Esophagus muscularis mucosa (tissue), 4 donors: ENCODE data around the gene KCNA4. TPM values are rescaled to one million over a fixed set of nuclear protein-coding genes. Genes with fewer than 3 reads are reported as not detected.

Source experiments
- DNase-seq: peaks from one replicate; pipeline ENCODE4 v3.0.0-alpha.2; 2017; ENCODE audit errors: extremely low spot score
- H3K27ac ChIP-seq, 4 donors: fragments of 200-600 bp; sonication (generic); replicated peaks in 1 of 4; 1 replicate in 3 of 4; 2 replicates in 1 of 4; pipeline ENCODE4 v1.5.1; 2016 to 2019; ENCODE audit warnings: mild to moderate bottlenecking in 1 of 4
- H3K27me3 ChIP-seq, 4 donors: fragments of 200-600 bp; sonication (generic); one replicate each; pipeline versions ENCODE4 v1.5.1 to v1.6.0; 2016 to 2019
- H3K36me3 ChIP-seq, 4 donors: fragments of 200-600 bp; sonication (generic); one replicate each; pipeline ENCODE4 v1.5.1; 2016 to 2019
- H3K4me1 ChIP-seq, 4 donors: fragments of 200-600 bp; sonication (generic); one replicate each; pipeline ENCODE4 v1.5.1; 2016 to 2019
- H3K4me3 ChIP-seq, 4 donors: fragments of 200-600 bp; sonication (generic); 1 replicate in 2 of 4; 2 replicates in 2 of 4; pipeline ENCODE4 v1.5.1; 2016 to 2019; ENCODE audit warnings: mild to moderate bottlenecking in 4 of 4, moderate library complexity in 1 of 4
- H3K9me3 ChIP-seq, 4 donors: fragments of 200-600 bp; sonication (generic); 1 replicate in 3 of 4; 2 replicates in 1 of 4; pipeline ENCODE4 v1.5.1; 2016 to 2019
- CTCF ChIP-seq, 3 experiments: fragments of 200-600 bp in 2 of 3; fragments of 450-650 bp in 1 of 3; sonication (generic) in 2 of 3; IDR thresholded peaks; one replicate each; pipeline ENCODE4 v1.5.1; 2017 to 2019; ENCODE audit warnings: antibody characterized with exemption in 3 of 3, mild to moderate bottlenecking in 2 of 3, moderate library complexity in 1 of 3
- EP300 ChIP-seq: sonication (generic); formaldehyde crosslinking; IDR thresholded peaks from one replicate; pipeline ENCODE4 v1.6.1; 2017; ENCODE audit warnings: antibody characterized with exemption
- POLR2A ChIP-seq: fragments of 450-650 bp; IDR thresholded peaks from one replicate; pipeline ENCODE4 v1.6.1; 2017; ENCODE audit warnings: antibody characterized with exemption, moderate library complexity, mild to moderate bottlenecking, low read depth
- POLR2AphosphoS5 ChIP-seq, 2 donors: sonication (generic); formaldehyde crosslinking; IDR thresholded peaks; one replicate each; pipeline ENCODE4 v1.6.1; 2017; ENCODE audit warnings: antibody characterized with exemption in 2 of 2
- WGBS: methylation state at CpG from one replicate; pipeline ENCODE4 v1.1.5; 2018; 5-methylcytosine and 5-hydroxymethylcytosine counted together
- intact Hi-C: fragments of 100-400 bp; cut with DNase I; formaldehyde crosslinking; loops from one replicate; pipeline ENCODE4 v1.15.1; 2023
- total RNA-seq, 4 donors: library from RNA; depleted of rRNA; stranded (reverse); fragments of >200 nt; gene quantifications; one replicate each; pipeline versions ENCODE4 v1.1.0 to v1.2.1, GENCODE V29; 2016

KCNA4 gene
- total RNA-seq: under 1 TPM in 2 of 4 donors, not detected in 2; 0.13 to 0.17 TPM

- H3K4me3 ChIP-seq: peak within 1 kb of the TSS; percentile 47 to 56 (median 50)
- peaks cover 0 to 20% (median 18%) of the 10 kb centered on the region in 4 donors for H3K4me1 ChIP-seq
- no peaks in the 10 kb centered on the region for H3K36me3 ChIP-seq
- no peak for DNase-seq
- peaks cover 0 to 33% (median 14%) of the 10 kb centered on the region in 4 donors for H3K27me3 ChIP-seq
- TF ChIP-seq POLR2AphosphoS5 (IDR thresholded peaks at IDR 0.05) (no peak), EP300 (no peak), CTCF (IDR thresholded peaks at IDR 0.05) (peak in 2 of 3 experiments; percentile 13 to 36), POLR2A (no peak)
- 0% methylated on average over 8 of the region's 50 CpGs for WGBS
- no peaks in the 10 kb centered on the region for H3K9me3 ChIP-seq
- no peak within 1 kb of the TSS for H3K27ac ChIP-seq
- intact Hi-C loops: no loop called here
Observed at GRCh38 chr11:30016588-30017363, at the start of gene KCNA4. KCNA4 (minus strand) TSS chr11:30017030; CDS start chr11:30012678, 4,352 bp downstream.

GRCh38 chr11:30062103-30062502 is 45.3 kb upstream of the KCNA4 start:
- TF ChIP-seq POLR2A (no peak), EP300 (no peak), POLR2AphosphoS5 (IDR thresholded peaks at IDR 0.05) (no peak), CTCF (IDR thresholded peaks at IDR 0.05) (no peak)
- no peak for DNase-seq
- no peak overlapping the region for H3K27ac ChIP-seq
- no peaks in the 10 kb centered on the region for H3K36me3 ChIP-seq
- H3K4me1 ChIP-seq: no peaks in the 10 kb centered on the region
- 61% methylated on average over 4 of the region's 4 CpGs for WGBS
- intact Hi-C loops: no loop called here
- H3K27me3 ChIP-seq: no peaks in the 10 kb centered on the region
- H3K4me3 ChIP-seq: no peak overlapping the region
- peaks cover 0 to 18% (median 13%) of the 10 kb centered on the region in 4 donors for H3K9me3 ChIP-seq

GRCh38 chr11:30059172-30059815 is 42.5 kb upstream of the KCNA4 start:
- no peak for TF ChIP-seq POLR2A
- no peak for TF ChIP-seq POLR2AphosphoS5 (IDR thresholded peaks at IDR 0.05)
- TF ChIP-seq CTCF (IDR thresholded peaks at IDR 0.05): no peak
- TF ChIP-seq EP300: no peak
- 90% methylated on average over 2 of the region's 2 CpGs for WGBS
- no peaks in the 10 kb centered on the region for H3K4me1 ChIP-seq
- DNase-seq: no peak
- H3K27ac ChIP-seq: no peak overlapping the region
- no peaks in the 10 kb centered on the region for H3K27me3 ChIP-seq
- intact Hi-C loops: no loop called here
- H3K9me3 ChIP-seq: peaks cover 0 to 18% (median 8%) of the 10 kb centered on the region in 4 donors
- H3K36me3 ChIP-seq: no peaks in the 10 kb centered on the region
- H3K4me3 ChIP-seq: no peak overlapping the region

DNA sequence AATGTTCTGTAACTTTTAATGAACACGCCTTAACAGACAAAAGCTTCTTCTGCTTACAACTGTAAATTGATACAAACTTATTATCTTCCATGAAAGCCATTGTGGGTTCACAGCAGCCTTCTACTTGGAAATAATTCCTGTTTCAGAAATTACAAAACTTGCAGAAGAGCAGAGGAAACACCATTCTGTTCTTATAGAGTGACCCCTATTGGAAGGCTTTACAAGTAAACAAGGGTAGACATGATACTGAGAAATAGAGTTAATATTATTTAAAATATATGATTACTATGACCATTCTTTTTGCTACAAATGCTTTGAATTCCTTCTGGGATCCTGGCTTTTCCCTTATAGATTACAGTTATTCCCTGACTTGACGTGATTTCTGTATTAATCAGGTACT is 32.4 kb upstream of the KCNA4 start:
- peaks cover 0 to 5% (median 0%) of the 10 kb centered on the region in 4 donors for H3K27me3 ChIP-seq
- intact Hi-C loops: no loop called here
- WGBS: 38% methylated on average over 2 of the region's 2 CpGs
- TF ChIP-seq CTCF (IDR thresholded peaks at IDR 0.05) (no peak), POLR2A (no peak), POLR2AphosphoS5 (IDR thresholded peaks at IDR 0.05) (no peak), EP300 (no peak)
- H3K9me3 ChIP-seq: no peaks in the 10 kb centered on the region
- no peak overlapping the region for H3K27ac ChIP-seq
- no peaks in the 10 kb centered on the region for H3K36me3 ChIP-seq
- no peak for DNase-seq
- no peaks in the 10 kb centered on the region for H3K4me1 ChIP-seq
- no peak overlapping the region for H3K4me3 ChIP-seq
